SIG-M5 treated with dmso at 0.1 percent for 504 hours (cell line): Measurements from ENCODE around the gene CENPO.

Experiments
- DNase-seq: peaks from one replicate; lab custom pipeline; 2025; ENCODE audit not compliant: unreplicated experiment; lab: John Stamatoyannopoulos, UW

Gene CENPO

DNA sequence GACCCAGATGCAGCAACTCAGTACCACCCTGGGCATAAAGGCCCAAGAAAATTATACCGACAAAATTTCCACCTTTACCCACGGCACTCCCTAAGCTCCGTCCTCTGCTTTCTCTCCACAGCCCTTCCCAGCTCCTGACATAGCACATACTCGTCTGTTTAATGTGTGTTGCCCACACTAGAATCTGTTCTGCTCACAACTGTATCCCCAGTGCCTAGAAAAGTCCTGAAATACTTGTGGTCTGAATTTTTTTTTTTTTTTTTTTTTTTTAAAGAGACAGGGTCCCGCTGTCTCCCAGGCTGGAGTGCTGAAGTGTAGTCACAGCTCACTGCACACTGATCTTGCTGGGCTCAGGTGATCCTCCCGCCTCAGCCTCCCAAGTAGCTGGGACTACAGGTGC is 64.5 kb downstream of the CENPO start:
- DNase-seq: no peak

GRCh38 chr2:24858996-24859395 is 65.8 kb downstream of the CENPO start:
- DNase-seq: no peak

DNA sequence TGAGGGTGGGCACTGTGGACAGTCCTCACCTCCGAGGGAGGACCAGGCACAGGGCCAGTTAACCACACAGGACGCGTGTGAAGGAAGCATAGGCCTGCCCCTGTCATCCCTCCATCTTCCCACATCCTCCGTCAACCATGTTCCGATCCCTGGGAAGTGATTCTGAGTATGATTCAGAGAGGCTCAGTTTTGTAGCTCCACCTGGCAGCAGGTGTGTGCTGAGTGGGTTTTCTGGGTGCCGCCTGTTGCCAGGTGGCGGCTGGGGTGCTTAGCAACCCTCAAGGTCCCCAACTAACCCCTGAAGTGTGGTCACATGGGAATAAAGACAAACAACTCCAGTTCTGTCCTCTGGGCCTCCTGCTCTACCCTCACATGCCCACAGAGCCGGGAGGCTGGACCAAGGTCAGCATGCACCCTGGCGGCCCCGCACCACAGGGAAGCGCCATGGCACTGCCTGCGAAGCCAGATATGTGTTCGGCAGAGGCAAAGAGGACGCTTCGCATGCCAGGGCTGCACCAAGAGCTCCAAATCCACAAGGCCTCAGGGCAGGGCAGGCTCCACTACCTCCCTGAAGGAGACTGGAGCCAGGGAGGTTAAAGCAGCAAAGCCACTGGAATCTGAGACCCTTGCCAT is 66.9 kb downstream of the CENPO start:
- no peak for DNase-seq

- DNase-seq: no peak
Observed at GRCh38 chr2:24860631-24861030, 67.4 kb downstream of the CENPO start.

GRCh38 chr2:24861500-24861899 is 68.3 kb downstream of the CENPO start:
- DNase-seq: no peak

DNA sequence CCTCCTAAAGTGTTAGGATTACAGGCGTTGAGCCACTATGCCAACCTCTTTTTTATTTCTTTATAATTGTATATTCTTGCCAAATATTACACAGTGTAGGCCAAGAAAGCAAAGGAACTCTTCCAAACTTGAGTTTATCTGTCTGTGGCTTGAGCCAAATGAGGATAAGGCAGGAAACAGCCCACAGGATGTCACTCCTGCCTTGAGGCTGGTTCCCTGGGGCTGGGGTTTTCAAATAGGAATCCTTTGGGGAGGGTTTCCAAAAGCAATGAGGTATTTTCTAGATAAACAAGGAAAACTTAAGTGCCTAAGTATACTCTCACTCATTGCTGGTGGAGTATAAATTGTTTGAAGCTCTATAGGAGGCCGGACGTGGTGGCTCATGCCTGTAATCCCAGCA is 70.4 kb downstream of the CENPO start:
- no peak for DNase-seq

GRCh38 chr2:24866946-24867345 is 73.7 kb downstream of the CENPO start:
- no peak for DNase-seq

GRCh38 chr2:24870440-24870839 is 77.2 kb downstream of the CENPO start:
- DNase-seq: no peak

- DNase-seq: no peak
Observed at GRCh38 chr2:24870891-24871705, 77.9 kb downstream of the CENPO start.

- DNase-seq: no peak
Observed at GRCh38 chr2:24871852-24872333, 78.7 kb downstream of the CENPO start.
